DMS53 treated with DMSO at 0.1 percent for 48 hours (cell line): Measurements from ENCODE around the gene ZC3H10.

Experiments
- DNase-seq: peaks from one replicate; lab custom pipeline; 2025; ENCODE audit not compliant: unreplicated experiment; lab: John Stamatoyannopoulos, UW

The ZC3H10 gene

GRCh38 chr12:56126732-56127239 is 8.7 kb downstream of the ZC3H10 start:
- DNase-seq: no peak

DNA sequence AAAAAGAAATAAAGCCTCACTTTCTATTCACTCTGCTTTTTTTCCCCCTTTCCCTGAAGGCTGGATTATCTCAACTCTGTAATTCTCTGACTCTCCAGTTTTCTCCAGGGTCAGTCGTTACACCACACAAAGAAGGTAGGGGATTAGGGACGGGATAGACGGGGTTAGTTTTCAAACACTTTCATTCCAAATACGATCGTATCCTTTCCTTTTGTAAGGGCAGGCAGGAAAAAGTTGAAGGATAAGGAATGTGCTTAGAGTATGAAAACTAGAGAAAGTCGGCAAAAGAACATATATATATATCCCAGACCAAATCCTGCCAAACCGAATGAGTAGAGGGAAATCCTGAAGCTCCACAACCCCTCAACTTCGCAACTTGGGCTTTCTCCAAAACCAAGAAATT is 9.4 kb downstream of the ZC3H10 start:
- DNase-seq: no peak

- peak; percentile 97 for DNase-seq
These were observed 10.0 kb downstream of the ZC3H10 start, which contains the start of gene ESYT1 for GRCh38 chr12:56127888-56128669. Gene ESYT1 (plus strand): TSS chr12:56128267. CDS start chr12:56128320, 53 bp downstream.

GRCh38 chr12:56128670-56129205 is 10.7 kb downstream of the ZC3H10 start:
- no peak for DNase-seq

DNA sequence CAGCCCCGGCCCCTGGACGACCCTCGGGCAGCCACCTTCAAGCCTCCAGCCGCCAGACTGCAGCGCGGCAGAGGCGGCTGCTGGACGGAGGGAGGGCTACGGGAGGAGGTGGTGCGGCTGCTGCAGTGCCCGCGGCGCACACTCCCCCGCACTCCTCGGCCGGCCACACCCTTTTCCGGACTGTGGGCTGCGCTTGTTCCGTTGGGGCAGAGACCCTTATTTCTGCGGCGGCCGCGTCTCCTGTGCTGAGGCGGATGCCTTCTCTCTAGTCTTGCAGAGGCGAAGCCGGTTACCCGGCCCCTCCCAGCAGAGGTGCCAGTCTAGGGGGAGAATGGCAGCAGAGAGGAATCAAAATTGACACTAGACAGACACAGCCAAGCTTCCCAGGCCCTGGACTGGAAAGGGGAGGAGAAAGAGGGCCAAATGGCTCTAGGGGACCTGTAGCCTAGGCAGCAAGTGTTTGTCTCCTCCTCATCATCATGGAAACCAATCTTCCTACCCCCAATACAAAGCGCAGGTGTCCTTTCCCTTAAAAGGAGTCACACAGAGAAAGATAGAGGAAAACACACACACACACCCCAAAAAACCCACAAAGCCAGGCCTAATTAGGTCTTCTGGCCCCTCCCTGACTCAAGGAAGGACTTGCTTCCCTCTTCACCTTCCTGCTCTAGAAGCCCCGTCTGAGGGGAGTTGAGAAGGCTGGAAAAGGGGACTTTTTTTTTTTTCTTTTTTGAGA is 11.3 kb downstream of the ZC3H10 start:
- DNase-seq: no peak

GRCh38 chr12:56129942-56130495 is 12.0 kb downstream of the ZC3H10 start:
- no peak for DNase-seq

DNA sequence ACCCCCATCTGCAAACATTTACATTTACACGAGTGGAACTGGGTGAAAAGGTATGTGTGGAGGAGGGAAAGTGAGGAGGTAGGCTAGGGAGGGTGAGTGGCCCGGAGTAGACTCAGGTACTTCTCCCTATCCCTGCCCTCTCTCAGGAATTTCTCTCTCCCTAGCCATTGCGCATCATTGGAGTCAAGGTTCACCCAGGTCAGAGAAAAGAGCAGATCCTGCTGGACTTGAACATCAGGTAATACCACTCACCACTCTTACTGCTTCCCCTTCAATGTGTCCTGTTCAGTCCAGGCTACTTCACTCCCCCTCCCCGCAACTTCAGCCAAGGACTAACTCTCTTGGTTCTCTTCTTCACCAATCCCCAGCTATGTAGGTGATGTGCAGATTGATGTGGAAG is 12.8 kb downstream of the ZC3H10 start:
- no peak for DNase-seq

DNA sequence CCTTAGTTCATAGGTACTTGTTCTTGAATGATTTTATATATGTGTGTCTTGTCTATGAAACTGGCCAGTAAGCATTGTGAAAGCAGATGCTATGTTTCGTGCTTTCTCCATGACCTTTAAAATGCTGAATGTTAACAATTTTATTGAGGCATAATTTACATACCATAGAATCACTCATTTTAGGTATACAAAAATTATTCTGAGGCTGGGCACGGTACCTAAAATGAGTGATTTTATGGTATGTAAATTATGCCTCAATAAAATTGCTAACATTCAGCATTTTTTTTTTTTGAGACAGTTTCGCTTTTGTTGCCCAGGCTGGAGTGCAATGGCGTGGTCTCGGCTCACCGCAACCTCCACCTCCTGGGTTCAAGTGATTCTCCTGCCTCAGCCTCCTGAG is 16.8 kb downstream of the ZC3H10 start:
- no peak for DNase-seq

DNA sequence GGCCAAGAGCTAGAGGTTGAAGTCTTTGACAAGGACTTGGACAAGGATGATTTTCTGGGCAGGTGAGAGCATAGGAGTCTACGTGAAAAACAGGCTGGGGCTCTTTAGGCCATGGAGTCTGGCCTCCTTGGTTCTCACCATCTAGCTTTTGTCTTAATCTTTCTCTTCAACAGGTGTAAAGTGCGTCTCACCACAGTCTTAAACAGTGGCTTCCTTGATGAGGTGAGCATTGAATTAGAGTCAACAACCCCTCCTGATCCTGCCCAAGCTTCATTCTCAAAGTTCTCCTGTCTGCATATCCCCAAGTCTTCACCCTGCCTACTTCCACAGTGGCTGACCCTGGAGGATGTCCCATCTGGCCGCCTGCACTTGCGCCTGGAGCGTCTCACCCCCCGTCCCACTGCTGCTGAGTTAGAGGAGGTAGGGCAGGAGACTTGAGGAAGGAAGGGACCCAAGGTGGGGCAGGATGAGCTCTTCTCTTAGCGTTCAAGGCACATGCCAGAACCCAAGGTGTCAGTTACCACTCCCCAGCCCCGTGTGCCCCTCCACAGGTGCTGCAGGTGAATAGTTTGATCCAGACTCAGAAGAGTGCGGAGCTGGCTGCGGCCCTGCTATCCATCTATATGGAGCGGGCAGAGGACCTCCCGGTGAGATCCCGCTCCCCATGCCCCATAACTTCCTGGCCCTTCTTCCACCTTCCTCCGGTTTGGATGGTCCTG is 19.9 kb downstream of the ZC3H10 start:
- no peak for DNase-seq

DNA sequence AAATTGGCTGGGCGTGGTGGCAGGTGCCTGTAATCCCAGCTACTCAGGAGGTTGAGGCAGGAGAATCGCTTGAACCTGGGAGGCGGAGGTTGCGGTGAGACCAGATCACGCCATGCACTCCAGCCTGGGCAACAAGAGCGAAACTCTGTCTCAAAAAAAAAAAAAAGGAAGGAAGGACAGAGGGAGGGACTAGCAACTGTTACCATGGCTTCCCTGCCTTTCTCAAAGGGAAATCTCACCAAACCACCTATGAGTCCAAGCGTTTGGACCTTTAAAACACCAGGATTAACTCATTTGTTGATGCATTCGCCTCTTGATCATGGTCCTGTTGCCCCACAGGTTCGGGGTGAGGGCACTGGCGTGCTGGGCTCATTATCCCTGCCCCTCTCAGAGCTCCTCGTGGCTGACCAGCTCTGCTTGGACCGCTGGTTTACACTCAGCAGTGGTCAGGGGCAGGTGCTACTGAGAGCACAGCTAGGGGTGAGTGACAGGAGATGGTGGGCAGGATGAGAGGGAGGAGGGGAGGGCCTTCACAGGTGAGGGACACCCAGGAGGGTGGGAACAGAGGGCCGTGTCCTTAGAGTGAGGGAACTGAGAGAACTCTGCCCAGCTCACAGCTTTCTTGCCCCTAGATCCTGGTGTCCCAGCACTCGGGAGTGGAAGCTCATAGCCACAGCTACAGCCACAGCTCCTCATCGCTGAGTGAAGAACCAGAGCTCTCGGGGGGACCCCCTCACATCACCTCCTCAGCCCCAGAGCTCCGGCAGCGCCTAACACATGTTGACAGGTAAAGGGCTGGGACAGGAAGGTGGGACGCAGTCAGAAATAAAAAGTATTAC is 24.1 kb downstream of the ZC3H10 start:
- DNase-seq: no peak

GRCh38 chr12:56143217-56143616 is 25.2 kb downstream of the ZC3H10 start:
- DNase-seq: no peak

GRCh38 chr12:56143870-56144269 is 25.8 kb downstream of the ZC3H10 start:
- no peak for DNase-seq

- DNase-seq: no peak
These were observed 27.2 kb downstream of the ZC3H10 start for GRCh38 chr12:56145217-56145616.

GRCh38 chr12:56146492-56147460 is 28.7 kb downstream of the ZC3H10 start:
- no peak for DNase-seq

DNA sequence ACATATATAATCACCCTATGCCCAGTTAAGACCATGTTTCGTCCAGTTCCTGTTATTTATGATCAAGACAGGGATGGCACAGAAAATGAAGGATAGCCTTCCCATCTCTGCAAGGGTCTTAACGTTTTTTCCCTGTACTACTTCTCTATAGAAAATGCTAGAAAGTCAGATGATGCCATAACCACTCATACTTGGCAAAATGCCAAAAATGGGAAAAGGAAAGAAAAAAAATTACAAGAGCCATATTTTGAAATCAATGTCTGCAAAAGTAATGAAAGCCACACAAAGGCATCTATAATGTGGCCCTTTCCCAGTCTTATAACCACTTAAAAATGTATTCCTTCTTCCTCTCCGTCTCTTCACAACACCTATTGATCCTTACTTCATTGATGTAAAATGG is 32.5 kb downstream of the ZC3H10 start:
- DNase-seq: no peak

GRCh38 chr12:56151672-56152131 is 33.6 kb downstream of the ZC3H10 start:
- peak; percentile 66 for DNase-seq

DNA sequence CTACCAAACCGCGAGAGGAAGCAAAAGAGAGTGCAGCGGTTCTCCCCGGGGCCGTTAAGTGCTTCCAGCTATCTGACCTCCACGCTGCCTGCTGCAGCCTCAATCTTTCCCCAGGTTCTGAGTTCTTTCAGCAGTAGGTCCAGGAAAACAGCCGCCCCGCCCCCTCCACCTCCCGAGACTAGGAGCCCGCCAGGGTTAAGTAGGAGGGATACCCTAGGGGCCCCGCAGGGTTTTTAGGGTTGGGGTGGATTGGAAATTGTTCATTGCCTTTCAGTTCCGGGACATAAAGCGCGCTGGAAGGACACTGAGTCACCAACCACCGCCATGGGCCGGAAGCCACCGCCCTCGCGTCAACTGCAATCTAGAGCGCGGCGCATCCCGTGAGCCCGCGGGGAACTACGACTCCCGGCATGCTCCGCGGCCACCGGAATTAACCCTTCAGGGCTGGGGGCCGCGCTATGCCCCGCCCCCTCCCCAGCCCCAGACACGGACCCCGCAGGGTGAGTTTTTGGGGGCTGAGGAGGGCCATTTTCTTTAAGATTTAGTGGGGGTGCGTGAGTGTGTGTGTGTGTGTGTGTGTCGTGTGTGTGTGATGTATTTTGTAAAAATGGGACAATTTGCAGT is 34.2 kb downstream of the ZC3H10 start, which contains the start of gene MYL6B:
MYL6B (plus strand) TSS at position 456 of the 624 bp plus-strand sequence. CDS start 1,332 bp downstream, outside the sequence.
- DNase-seq: peak; percentile 86
